ENCODE data around the gene DBF4B. TPM values are rescaled to one million over a fixed set of nuclear protein-coding genes. Genes with fewer than 3 reads are reported as not detected.

Gene DBF4B
- total RNA-seq, 1 experiment from 2014 or later = 6.4 TPM

DNA sequence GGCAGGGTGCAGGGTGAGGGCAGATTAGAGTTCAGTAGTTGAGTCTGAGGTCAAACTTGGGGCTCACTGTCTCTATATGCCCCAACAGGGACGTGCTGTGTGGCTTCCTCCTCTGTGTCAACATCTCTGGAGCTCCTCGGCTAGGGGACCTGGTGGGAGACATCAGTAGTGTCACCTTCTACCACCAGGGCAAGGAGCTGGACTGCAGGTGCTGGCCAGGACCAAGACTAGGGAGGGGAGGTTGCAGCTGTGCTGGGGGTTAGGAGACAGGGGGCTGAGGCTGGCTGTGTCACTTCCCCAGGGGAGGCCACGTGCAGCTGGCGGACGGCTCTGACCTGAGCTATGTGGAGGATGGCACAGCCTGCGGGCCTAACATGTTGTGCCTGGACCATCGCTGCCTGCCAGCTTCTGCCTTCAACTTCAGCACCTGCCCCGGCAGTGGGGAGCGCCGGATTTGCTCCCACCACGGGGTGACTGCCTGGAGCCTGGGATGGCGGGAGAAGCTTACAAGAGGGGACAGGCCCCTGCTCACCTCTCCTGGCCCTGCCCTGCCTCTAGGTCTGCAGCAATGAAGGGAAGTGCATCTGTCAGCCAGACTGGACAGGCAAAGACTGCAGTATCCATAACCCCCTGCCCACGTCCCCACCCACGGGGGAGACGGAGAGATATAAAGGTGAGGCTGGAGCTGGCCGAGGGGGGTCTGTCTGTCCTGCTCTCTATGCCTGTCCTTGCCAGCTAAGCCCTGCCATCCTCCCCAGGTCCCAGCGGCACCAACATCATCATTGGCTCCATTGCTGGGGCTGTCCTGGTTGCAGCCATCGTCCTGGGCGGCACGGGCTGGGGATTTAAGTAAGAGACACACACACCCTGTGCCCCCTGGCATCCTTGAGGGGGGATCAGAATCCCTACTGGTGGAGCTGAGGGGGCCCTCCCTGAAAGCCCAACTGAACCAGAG lies 69.2 kb downstream of the DBF4B start:
- DNase-seq (ENCODE audit: low read depth) = no peak

DNA sequence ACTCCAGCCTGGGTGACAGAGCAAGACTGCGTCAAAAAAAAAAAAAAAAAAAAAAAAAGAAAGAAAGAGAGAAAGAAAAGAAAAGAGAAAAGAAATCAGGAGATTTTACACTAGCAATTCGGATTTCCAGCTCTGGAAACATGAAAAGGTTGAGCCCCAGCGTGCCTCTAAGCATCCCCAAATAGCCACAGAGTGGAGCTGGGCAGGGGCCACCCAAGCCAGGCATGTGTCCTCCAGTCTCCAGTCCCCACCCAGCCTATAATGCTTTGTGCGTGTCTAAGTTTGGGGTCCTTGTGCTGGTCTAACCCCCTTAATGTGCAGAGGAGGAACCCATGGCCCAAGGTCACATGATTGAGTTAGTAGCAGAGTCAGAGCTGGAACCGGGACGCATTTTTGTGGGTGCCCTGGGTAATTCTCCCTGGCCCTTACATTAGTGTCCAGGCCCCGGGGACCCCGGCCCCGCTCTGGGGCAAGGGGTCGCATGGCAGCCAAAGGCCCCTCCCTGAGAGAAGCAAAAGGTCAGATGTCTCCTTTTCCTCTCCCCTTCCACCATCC lies 70.3 kb downstream of the DBF4B start:
- no peak for DNase-seq (ENCODE audit: low read depth)

- DNase-seq (ENCODE audit: low read depth) = peak; percentile 67
Observed at GRCh38 chr17:44779211-44780025, 71.0 kb downstream of the DBF4B start.

GRCh38 chr17:44780161-44780560 lies 71.7 kb downstream of the DBF4B start:
- DNase-seq (ENCODE audit: low read depth) = no peak

GRCh38 chr17:44780845-44781480 lies 72.5 kb downstream of the DBF4B start:
- no peak for DNase-seq (ENCODE audit: low read depth)

GRCh38 chr17:44781551-44782325 lies 73.3 kb downstream of the DBF4B start:
- DNase-seq (ENCODE audit: low read depth) = no peak

GRCh38 chr17:44782326-44782850 lies 73.9 kb downstream of the DBF4B start:
- no peak for DNase-seq (ENCODE audit: low read depth)

GRCh38 chr17:44785921-44786320 lies 77.5 kb downstream of the DBF4B start:
- no peak for DNase-seq (ENCODE audit: low read depth)

GRCh38 chr17:44786551-44787081 lies 78.2 kb downstream of the DBF4B start:
- no peak for DNase-seq (ENCODE audit: low read depth)

DNA sequence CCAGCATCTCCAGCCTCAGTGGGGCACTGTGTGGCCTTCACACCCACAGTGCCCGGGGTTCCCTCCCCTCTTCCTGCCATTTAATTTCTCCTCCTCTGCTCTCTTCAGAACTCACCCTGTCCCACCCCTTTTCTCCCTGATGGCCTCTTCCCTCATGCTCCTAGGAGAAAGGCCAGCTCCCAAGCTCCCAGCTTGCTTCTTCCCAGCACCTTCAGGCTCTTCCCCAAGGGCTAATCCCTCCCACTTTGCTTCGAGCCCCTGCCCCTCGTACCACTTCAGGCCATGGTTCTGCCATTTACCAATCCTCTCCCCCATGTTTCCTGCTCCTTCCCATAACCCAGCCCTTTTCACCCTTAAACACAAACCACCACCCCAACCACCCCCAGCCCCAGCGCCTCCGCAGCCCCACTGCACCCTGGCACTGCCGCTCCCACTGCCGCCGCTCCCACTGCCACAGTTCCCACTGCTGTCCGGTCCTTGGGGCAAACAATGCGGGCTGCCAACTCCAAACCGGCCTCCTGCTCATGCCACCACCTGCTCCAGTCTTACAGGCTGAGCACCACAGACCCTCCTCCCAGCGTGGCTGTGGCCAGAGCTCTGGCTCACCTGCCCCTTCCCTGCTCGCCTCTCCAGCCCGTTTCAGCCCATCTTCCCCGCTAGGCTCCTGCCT lies 78.9 kb downstream of the DBF4B start:
- no peak for DNase-seq (ENCODE audit: low read depth)

- peak; percentile 11 for DNase-seq (ENCODE audit: low read depth)
Observed at GRCh38 chr17:44788139-44788538, 79.7 kb downstream of the DBF4B start.

DNA sequence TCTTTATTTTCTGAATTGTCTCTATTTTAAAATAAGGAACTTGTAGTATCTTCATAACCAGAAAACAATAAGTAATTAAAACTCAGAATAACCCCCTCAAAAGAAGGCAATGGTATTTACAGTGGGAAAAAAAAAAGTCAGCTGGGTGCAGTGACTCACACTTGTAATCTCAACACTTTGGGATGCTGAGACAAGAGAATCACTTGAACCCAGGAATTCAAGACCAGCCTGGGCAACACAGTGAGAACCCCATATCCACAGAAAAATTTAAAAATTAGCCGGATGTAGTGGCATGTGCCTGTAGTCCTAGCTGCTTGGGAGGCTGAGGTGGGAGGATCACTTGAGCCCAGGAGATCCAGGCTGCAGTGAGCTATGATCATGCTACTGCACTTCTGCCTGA lies 83.8 kb downstream of the DBF4B start:
- DNase-seq (ENCODE audit: low read depth) = peak; percentile 24

DNA sequence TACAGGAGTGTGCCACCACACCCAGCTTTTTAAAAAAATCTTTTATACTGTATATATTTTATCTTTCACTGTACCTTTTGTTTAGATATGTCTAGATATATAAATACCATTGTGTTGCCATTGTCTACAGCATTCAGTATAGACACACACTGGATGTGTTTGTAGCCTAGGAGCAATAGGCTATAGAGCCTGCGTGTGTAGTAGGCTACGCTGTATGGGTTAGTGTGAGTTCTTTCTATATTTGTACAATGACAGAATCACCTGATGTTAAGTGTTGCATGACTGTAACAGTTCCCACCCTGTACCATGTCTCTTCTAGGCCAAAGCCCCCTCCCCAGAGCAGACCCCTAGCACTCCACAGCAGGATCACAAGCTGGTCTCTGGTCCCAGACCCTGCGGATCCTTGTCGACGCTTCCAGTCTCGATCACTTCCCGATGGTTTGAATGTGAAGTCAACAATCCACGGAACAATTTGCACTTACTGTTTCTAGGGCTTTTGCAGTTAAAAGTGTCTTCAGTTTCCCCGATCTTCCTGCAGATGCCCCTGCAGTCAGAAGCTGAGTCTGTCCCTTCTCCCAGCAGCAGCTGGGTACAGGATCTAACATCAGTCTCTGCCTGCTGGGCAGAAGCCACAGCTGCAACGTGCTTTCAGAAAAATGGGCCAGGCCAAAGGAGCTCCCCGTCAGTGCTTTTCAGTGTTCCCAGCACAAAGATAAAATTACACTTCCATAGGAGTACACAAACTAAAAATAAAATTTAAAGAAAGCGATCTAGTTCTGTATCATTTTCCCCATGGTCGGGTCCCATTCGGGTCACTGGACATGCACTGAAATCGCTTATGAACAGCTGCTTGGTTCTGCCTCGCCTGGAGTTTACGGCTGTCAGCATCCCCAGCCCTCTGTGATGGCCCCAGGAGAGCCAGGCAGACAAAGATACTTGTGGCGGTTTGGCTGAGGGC lies 85.7 kb downstream of the DBF4B start:
- peak; percentile 47 for DNase-seq (ENCODE audit: low read depth)

GRCh38 chr17:44794851-44795413 lies 86.5 kb downstream of the DBF4B start:
- DNase-seq (ENCODE audit: low read depth) = peak; percentile 91

GRCh38 chr17:44795421-44795820 lies 87.0 kb downstream of the DBF4B start:
- DNase-seq (ENCODE audit: low read depth) = no peak

DNA sequence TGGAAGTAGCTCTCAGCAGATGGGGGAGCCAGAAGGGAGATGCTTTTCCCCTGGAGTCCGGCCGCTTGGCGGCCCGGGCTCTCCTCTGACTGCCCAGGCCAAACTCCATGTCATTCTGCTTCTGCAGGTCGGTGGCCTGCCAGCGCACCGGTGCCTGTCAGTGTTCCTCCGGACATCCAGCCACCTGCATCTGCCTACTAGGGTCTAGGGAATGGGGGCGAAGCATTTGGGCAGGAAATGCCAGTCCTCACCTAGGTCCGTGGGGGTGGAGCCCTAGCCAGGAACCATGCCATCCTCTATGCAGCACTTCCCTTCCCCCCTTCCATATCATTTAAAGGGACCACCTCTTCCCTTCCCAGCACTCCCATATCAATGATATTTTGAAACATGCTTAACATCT lies 87.5 kb downstream of the DBF4B start:
- DNase-seq (ENCODE audit: low read depth) = no peak

DNA sequence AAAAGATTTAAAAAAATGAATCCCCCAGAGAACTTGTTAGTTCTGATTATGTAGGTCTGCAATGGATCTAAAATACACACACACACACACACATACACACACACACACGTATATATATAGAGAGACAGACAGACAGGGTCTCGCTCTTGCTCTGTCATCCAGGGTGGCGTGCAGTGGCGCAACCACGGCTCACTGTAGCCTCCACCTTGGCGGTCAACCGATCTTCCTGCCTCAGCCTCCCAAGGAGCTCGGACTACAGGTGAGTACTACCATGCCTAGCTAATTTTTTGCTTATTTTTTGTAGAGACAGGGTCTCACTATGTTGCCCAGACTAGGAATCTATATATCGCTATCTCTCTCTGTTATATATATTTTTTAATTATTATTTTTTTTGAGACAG lies 88.3 kb downstream of the DBF4B start:
- DNase-seq (ENCODE audit: low read depth) = no peak

GRCh38 chr17:44797802-44798201 lies 89.3 kb downstream of the DBF4B start:
- no peak for DNase-seq (ENCODE audit: low read depth)
